HAP-1 (cell line): ENCODE results near the gene CLDN18.

Experiments
- DNase-seq, 2 experiments: peaks; one replicate each; pipeline ENCODE4 v3.0.0-alpha.2; 2016 to 2020; ENCODE audit warnings: low spot score in 2 of 2
- H3K27me3 ChIP-seq: fragments of 250-450 bp; sonication (Bioruptor Pico); 2 replicates; pipeline ENCODE4 v1.5.1; 2020; ENCODE audit warnings: low read depth, mild to moderate bottlenecking, moderate library complexity
- H3K36me3 ChIP-seq: fragments of 250-450 bp; sonication (Bioruptor Pico); replicated peaks from 2 replicates; pipeline ENCODE4 v1.5.1; 2020; ENCODE audit warnings: mild to moderate bottlenecking
- H3K4me1 ChIP-seq: fragments of 250-450 bp; sonication (Bioruptor Pico); 2 replicates; pipeline ENCODE4 v1.5.1; 2020; ENCODE audit warnings: mild to moderate bottlenecking
- H3K4me3 ChIP-seq: fragments of 250-450 bp; sonication (Bioruptor Pico); 2 replicates; pipeline ENCODE4 v1.5.1; 2020; ENCODE audit warnings: mild to moderate bottlenecking, moderate library complexity
- H3K9me3 ChIP-seq: fragments of 250-450 bp; sonication (Bioruptor Pico); 2 replicates; pipeline ENCODE4 v1.5.1; 2020; ENCODE audit warnings: mild to moderate bottlenecking, moderate library complexity
- in situ Hi-C: fragments of 300-500 bp; cut with MboI; formaldehyde crosslinking; loops from 3 replicates; pipeline ENCODE4 v1.14.3; 2020; ENCODE audit warnings: low sequenced_read_pairs, inconsistent platforms, mixed read lengths

Gene CLDN18

GRCh38 chr3:138060792-138061191 is 50.8 kb downstream of the CLDN18 start:
- DNase-seq, result no peak
- in situ Hi-C loops, result no loop called here
- H3K9me3 ChIP-seq, result no peaks in the 10 kb centered on the region
- H3K4me1 ChIP-seq, result peaks cover 9% of the 10 kb centered on the region
- peaks cover 40% of the 10 kb centered on the region for H3K36me3 ChIP-seq
- H3K4me3 ChIP-seq, result no peak overlapping the region
- no peaks in the 10 kb centered on the region for H3K27me3 ChIP-seq

GRCh38 chr3:138062037-138062436 is 52.1 kb downstream of the CLDN18 start:
- no peaks in the 10 kb centered on the region for H3K9me3 ChIP-seq
- peaks cover 50% of the 10 kb centered on the region for H3K36me3 ChIP-seq
- DNase-seq, result no peak
- in situ Hi-C loops, result no loop called here
- H3K4me3 ChIP-seq, result no peak overlapping the region
- no peaks in the 10 kb centered on the region for H3K27me3 ChIP-seq
- peaks cover 5% of the 10 kb centered on the region for H3K4me1 ChIP-seq

GRCh38 chr3:138062626-138063025 is 52.7 kb downstream of the CLDN18 start:
- Histone ChIP-seq H3K4me1 (no peaks in the 10 kb centered on the region), H3K4me3 (no peak overlapping the region), H3K36me3 (peaks cover 56% of the 10 kb centered on the region), H3K27me3 (no peaks in the 10 kb centered on the region), H3K9me3 (no peaks in the 10 kb centered on the region)
- in situ Hi-C loops, result no loop called here
- no peak for DNase-seq

GRCh38 chr3:138063416-138063815 is 53.5 kb downstream of the CLDN18 start:
- H3K36me3 ChIP-seq, result peaks cover 64% of the 10 kb centered on the region
- DNase-seq, result no peak
- no peaks in the 10 kb centered on the region for H3K9me3 ChIP-seq
- H3K4me1 ChIP-seq, result no peaks in the 10 kb centered on the region
- in situ Hi-C loops, result no loop called here
- H3K27me3 ChIP-seq, result no peaks in the 10 kb centered on the region
- H3K4me3 ChIP-seq, result no peak overlapping the region

GRCh38 chr3:138065949-138066348 is 56.0 kb downstream of the CLDN18 start:
- no peaks in the 10 kb centered on the region for H3K4me1 ChIP-seq
- peaks cover 67% of the 10 kb centered on the region for H3K36me3 ChIP-seq
- in situ Hi-C loops, result loop anchor here (5.0 kb wide), 1 partner anchor 51 kb away; the partner anchor contains the start of gene DZIP1L
- H3K27me3 ChIP-seq, result no peaks in the 10 kb centered on the region
- no peak overlapping the region for H3K4me3 ChIP-seq
- no peaks in the 10 kb centered on the region for H3K9me3 ChIP-seq
- no peak for DNase-seq

- H3K36me3 ChIP-seq, result peaks cover 68% of the 10 kb centered on the region
- no peak overlapping the region for H3K4me3 ChIP-seq
- DNase-seq, result no peak
- H3K27me3 ChIP-seq, result no peaks in the 10 kb centered on the region
- H3K4me1 ChIP-seq, result no peaks in the 10 kb centered on the region
- in situ Hi-C loops, result loop anchor here (5.0 kb wide), 1 partner anchor 51 kb away; the partner anchor contains the start of gene DZIP1L
- H3K9me3 ChIP-seq, result no peaks in the 10 kb centered on the region
Measured at GRCh38 chr3:138066383-138066782, 56.4 kb downstream of the CLDN18 start.

- DNase-seq, result no peak
- H3K4me1 ChIP-seq, result no peaks in the 10 kb centered on the region
- H3K36me3 ChIP-seq, result peaks cover 74% of the 10 kb centered on the region
- no peaks in the 10 kb centered on the region for H3K9me3 ChIP-seq
- in situ Hi-C loops, result loop anchor here (5.0 kb wide), 1 partner anchor 50 kb away; the partner anchor contains the start of gene DZIP1L
- no peaks in the 10 kb centered on the region for H3K27me3 ChIP-seq
- H3K4me3 ChIP-seq, result no peak overlapping the region
Measured at GRCh38 chr3:138066972-138067371, 57.0 kb downstream of the CLDN18 start.

GRCh38 chr3:138068046-138068445 is 58.1 kb downstream of the CLDN18 start:
- H3K36me3 ChIP-seq, result peaks cover 74% of the 10 kb centered on the region
- DNase-seq, result no peak
- in situ Hi-C loops, result loop anchor here (5.0 kb wide), 1 partner anchor 49 kb away; the partner anchor contains the start of gene DZIP1L

GRCh38 chr3:138068579-138069174 is 58.7 kb downstream of the CLDN18 start:
- H3K4me1 ChIP-seq, result peaks cover 11% of the 10 kb centered on the region
- no peak overlapping the region for H3K4me3 ChIP-seq
- H3K9me3 ChIP-seq, result no peaks in the 10 kb centered on the region
- DNase-seq, result peak; percentile 53 to 85
- no peaks in the 10 kb centered on the region for H3K27me3 ChIP-seq
- in situ Hi-C loops, result loop anchor here (5.0 kb wide), 1 partner anchor 49 kb away; the partner anchor contains the start of gene DZIP1L
- peaks cover 70% of the 10 kb centered on the region for H3K36me3 ChIP-seq

More at GRCh38 chr3:138068046-138068445, 58.1 kb downstream of the CLDN18 start:
- H3K4me1 ChIP-seq, result peaks cover 8% of the 10 kb centered on the region
- H3K9me3 ChIP-seq, result no peaks in the 10 kb centered on the region
- H3K4me3 ChIP-seq, result no peak overlapping the region
- no peaks in the 10 kb centered on the region for H3K27me3 ChIP-seq

GRCh38 chr3:138070006-138070405 is 60.0 kb downstream of the CLDN18 start:
- in situ Hi-C loops, result no loop called here
- Histone ChIP-seq H3K4me3 (no peak overlapping the region), H3K4me1 (peaks cover 11% of the 10 kb centered on the region), H3K36me3 (peaks cover 58% of the 10 kb centered on the region), H3K27me3 (no peaks in the 10 kb centered on the region), H3K9me3 (no peaks in the 10 kb centered on the region)
- no peak for DNase-seq

GRCh38 chr3:138072796-138073195 is 62.8 kb downstream of the CLDN18 start:
- no peaks in the 10 kb centered on the region for H3K27me3 ChIP-seq
- H3K4me3 ChIP-seq, result no peak overlapping the region
- peaks cover 11% of the 10 kb centered on the region for H3K4me1 ChIP-seq
- in situ Hi-C loops, result no loop called here
- peak; percentile 9 to 57 for DNase-seq
- peaks cover 38% of the 10 kb centered on the region for H3K36me3 ChIP-seq
- no peaks in the 10 kb centered on the region for H3K9me3 ChIP-seq

- DNase-seq, result no peak
- Histone ChIP-seq H3K36me3 (peaks cover 41% of the 10 kb centered on the region), H3K27me3 (no peaks in the 10 kb centered on the region), H3K4me3 (no peak overlapping the region), H3K4me1 (peaks cover 2% of the 10 kb centered on the region), H3K9me3 (no peaks in the 10 kb centered on the region)
- in situ Hi-C loops, result no loop called here
Measured at GRCh38 chr3:138078096-138078495, 68.1 kb downstream of the CLDN18 start.

GRCh38 chr3:138078901-138079344 is 69.0 kb downstream of the CLDN18 start:
- no peak for DNase-seq
- H3K4me3 ChIP-seq, result no peak overlapping the region
- no peaks in the 10 kb centered on the region for H3K4me1 ChIP-seq
- no peaks in the 10 kb centered on the region for H3K9me3 ChIP-seq
- peaks cover 49% of the 10 kb centered on the region for H3K36me3 ChIP-seq
- H3K27me3 ChIP-seq, result no peaks in the 10 kb centered on the region
- in situ Hi-C loops, result no loop called here

- Histone ChIP-seq H3K4me3 (no peak overlapping the region), H3K27me3 (no peaks in the 10 kb centered on the region), H3K36me3 (peaks cover 56% of the 10 kb centered on the region), H3K4me1 (no peaks in the 10 kb centered on the region), H3K9me3 (no peaks in the 10 kb centered on the region)
- in situ Hi-C loops, result no loop called here
- DNase-seq, result no peak
Measured at GRCh38 chr3:138079901-138080300, 69.9 kb downstream of the CLDN18 start.
